ENCODE results near the gene ABCC1.

The ABCC1 gene

DNA sequence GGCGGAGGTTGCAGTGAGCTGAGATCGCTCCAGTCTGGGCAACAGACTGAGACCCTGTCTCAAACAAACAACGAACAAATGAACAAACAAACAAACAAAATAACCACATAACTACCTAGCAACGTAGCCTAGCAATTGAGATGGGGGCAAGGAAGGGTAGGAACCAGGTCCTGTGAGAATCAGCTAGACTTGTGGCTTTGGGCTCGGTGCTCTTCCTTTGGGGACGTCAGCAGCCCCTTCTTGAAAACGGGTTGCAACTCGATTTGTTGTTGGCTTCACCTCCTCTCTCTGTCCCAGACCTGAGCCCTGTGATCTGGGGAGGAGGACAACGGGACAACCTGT lies 72.2 kb downstream of the ABCC1 start:
- DNase-seq, result no peak

- DNase-seq, result no peak
These were observed 72.7 kb downstream of the ABCC1 start for GRCh38 chr16:16021988-16022682.

- no peak for DNase-seq
These were observed 73.3 kb downstream of the ABCC1 start for GRCh38 chr16:16022683-16023064.

- no peak for DNase-seq
These were observed 76.0 kb downstream of the ABCC1 start for GRCh38 chr16:16025214-16025968.

GRCh38 chr16:16027728-16028310 lies 78.4 kb downstream of the ABCC1 start:
- DNase-seq, result peak; percentile 25

- no peak for DNase-seq
These were observed 79.0 kb downstream of the ABCC1 start for GRCh38 chr16:16028311-16028999.

DNA sequence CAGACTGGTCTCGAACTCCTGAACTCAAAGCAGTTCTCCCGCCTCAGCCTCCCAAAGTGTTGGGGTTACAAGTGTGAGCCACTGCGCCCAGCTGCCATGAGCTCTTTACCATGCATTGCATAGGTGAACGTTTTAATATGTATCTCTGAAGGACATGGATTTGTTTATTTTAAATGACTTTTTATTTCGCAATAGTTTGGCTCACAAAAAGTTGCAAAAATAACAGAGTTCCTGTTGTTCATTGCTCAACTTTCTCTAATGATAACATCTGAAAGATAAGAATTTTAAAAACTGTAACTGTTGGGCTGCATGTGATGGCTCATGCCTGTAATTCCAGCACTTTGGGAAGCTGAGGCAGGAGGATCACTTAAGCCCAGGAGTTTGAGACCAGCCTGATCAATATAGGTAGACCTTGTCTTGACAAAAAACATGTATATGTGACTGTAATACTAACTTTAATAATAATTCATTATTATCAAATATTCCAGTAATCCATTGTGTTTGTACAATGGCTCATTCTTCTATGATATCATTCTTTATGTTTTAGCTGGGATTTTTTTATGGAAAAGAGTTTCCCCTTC lies 80.1 kb downstream of the ABCC1 start:
- no peak for DNase-seq

GRCh38 chr16:16030449-16030848 lies 81.0 kb downstream of the ABCC1 start:
- no peak for DNase-seq

GRCh38 chr16:16031401-16031800 lies 82.0 kb downstream of the ABCC1 start:
- no peak for DNase-seq

DNA sequence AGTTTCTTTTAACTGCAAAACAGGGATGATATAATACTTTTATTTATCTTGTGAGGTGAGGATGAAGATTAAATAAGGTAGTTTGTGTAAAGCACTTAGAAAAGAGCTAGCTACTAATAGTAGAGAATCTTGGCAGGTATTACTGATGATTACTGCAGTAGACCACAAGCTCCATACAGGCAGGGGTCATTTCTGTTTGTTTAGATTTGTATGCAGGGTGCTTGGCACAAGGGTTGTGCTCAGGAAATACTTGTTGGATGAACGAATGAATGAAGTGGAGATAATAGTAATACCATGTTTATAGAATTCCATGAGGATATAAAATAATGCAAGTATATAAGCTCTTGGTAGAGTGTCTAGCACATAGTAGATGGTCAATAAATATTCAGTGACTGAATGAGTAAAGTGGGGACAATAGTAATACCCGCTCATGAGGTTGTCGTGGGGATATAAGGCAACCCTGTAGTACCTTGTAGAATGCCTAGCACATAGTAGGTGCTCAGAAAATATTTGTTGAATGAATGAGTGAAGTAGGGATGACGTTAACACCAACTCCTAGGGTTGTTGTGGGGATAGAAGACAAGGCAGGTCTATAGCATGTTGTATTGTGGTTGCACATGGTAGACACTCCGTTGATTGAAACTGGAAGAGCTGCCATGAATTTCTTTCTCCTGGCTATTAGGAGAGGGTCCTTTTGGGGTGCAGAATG lies 83.0 kb downstream of the ABCC1 start:
- no peak for DNase-seq

DNA sequence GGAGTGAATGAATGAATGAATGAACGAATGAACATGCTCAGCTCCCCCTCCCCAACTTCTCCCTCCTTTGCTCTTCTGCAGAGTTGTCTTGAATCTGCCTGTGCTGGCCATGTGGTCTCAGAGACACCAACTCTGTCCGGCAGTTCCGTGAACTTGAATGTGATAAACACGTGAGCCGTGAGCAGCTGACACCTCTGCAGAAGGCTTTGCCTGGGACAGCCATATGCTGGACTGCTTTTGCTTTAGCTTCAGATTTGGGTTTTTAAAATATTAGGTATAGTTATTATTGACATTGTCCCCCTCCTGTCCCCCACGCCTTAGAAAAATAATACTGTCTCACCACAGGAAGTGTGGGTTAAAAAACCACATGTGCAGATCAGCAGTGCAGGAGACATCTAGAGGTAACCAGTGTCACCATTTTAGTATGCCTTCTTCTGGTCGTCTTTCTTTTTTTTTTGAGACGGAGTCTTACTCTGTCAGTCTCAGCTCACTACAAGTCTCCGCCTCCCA lies 83.8 kb downstream of the ABCC1 start:
- DNase-seq, result no peak

- no peak for DNase-seq
These were observed 87.0 kb downstream of the ABCC1 start for GRCh38 chr16:16036359-16036792.

DNA sequence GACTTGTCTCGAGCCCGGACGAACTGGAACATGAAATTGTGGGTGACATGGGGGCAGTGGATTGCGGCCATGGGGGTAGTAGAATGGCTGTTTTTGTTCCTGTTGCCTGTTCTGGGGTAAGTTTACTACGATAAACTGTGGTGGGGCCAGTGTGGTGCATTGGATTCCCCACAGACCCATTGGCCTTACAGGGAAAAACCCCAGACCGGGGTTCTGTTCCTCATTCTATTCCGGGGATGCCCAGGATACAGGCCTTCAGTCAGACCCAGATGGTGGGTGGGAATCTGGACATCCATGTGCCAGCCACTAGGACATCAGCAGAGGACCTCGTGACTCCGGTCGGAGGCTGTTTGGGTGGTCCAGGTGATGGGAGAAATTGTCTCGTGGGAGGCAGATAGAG lies 88.1 kb downstream of the ABCC1 start:
- no peak for DNase-seq

- no peak for DNase-seq
These were observed 88.6 kb downstream of the ABCC1 start for GRCh38 chr16:16037970-16038369.

DNA sequence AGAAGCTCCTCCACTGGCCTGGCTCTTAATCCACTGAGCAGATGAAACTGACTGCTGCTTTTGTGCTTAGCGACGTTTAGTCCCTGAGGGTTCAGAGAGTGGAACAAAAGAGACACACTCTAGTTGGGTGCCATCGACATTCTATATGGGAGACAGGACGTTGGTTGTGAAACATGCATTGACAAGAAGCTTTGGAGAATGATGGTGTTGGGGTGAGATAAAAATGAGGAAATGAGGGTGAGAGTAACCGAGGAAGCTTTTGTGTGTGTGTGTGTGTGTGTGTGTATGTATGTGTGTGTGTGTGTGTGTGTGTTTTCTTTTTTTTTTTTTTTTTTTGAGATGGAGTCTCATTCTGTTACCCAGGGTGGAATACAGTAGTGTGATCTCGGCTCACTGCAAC lies 89.5 kb downstream of the ABCC1 start:
- no peak for DNase-seq

GRCh38 chr16:16041196-16041892 lies 91.9 kb downstream of the ABCC1 start:
- no peak for DNase-seq

GRCh38 chr16:16042076-16042475 lies 92.7 kb downstream of the ABCC1 start:
- no peak for DNase-seq

GRCh38 chr16:16045296-16045695 lies 95.9 kb downstream of the ABCC1 start:
- no peak for DNase-seq

DNA sequence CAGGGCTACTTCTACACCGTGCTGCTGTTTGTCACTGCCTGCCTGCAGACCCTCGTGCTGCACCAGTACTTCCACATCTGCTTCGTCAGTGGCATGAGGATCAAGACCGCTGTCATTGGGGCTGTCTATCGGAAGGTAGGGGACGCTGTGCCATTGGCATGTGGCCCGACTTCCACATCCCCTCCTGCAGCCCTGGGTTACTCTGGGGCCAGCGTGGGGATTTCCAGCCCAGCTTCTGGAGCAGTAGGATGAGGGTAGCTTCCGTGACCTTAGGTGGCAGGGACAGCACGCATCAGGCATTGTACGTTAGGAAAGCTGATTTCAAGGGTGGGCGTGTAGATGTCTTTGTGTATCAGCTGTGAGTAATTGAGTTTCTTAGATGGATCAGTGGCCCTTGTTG lies 96.5 kb downstream of the ABCC1 start:
- no peak for DNase-seq

DNA sequence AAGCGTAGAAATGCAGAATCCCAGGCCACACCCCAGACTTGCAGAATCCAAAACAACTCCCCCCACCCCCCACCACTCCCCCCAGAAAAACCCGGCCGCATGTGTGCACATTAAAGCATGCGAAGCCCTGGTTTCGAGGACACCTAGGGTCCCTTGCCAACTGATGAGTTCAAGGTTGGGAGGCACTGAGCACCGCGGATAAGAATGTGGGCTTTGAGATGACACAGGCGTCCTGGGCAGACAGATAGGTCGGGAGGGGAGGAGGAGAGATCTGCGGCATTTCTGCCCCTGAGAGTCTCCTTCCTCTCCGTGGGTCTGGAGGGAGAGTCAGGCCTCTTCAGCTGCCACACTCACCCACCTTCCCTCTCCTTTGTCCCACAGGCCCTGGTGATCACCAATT lies 98.3 kb downstream of the ABCC1 start:
- DNase-seq, result no peak

GRCh38 chr16:16048904-16049582 lies 99.6 kb downstream of the ABCC1 start:
- no peak for DNase-seq

All from NCI-H2227 treated with DMSO at 0.1 percent for 48 hours (cell line).